ENCODE data around the gene PAIP2. TPM values are rescaled to one million over a fixed set of nuclear protein-coding genes. Genes with fewer than 3 reads are reported as not detected.
"Not testable (repeated sequence)": the region's sequence is repeated elsewhere in the genome, so short reads cannot be mapped to it uniquely, and the experiment has no call there.

PAIP2 gene
- total and polyA plus RNA-seq, 2 experiments from 2014 or later, result 93.1 to 220 TPM

- no peak for TF ChIP-seq CTCF (IDR thresholded peaks at IDR 0.05; ENCODE audit: low read depth, low read length)
- Histone ChIP-seq H3K36me3 (peaks cover 5% of the 10 kb centered on the region), H3K9me3 (ENCODE audit: low read depth) (no peaks in the 10 kb centered on the region), H3K27me3 (no peaks in the 10 kb centered on the region), H3K4me1 (ENCODE audit: low read depth) (no peaks in the 10 kb centered on the region), H3K4me3 (no peak overlapping the region), H3K27ac (no peak overlapping the region)
- DNase-seq (ENCODE audit: low read depth in 1 of 2, low spot score in 1 of 2), result no peak
These were observed 12.5 kb downstream of the PAIP2 start for GRCh38 chr5:139354186-139354585.

GRCh38 chr5:139355900-139356299 is 14.2 kb downstream of the PAIP2 start:
- not testable (repeated sequence) for H3K9me3 ChIP-seq (ENCODE audit: low read depth); DNase-seq (ENCODE audit: low read depth in 1 of 2, low spot score in 1 of 2); H3K27me3 ChIP-seq; H3K27ac ChIP-seq; H3K4me3 ChIP-seq; H3K4me1 ChIP-seq (ENCODE audit: low read depth); H3K36me3 ChIP-seq

- Histone ChIP-seq H3K4me1 (ENCODE audit: low read depth) (no peaks in the 10 kb centered on the region), H3K9me3 (ENCODE audit: low read depth) (no peaks in the 10 kb centered on the region), H3K4me3 (no peak overlapping the region), H3K27me3 (no peaks in the 10 kb centered on the region), H3K36me3 (peaks cover 5% of the 10 kb centered on the region), H3K27ac (no peak overlapping the region)
- TF ChIP-seq CTCF (IDR thresholded peaks at IDR 0.05; ENCODE audit: low read depth, low read length), result no peak
- no peak for DNase-seq (ENCODE audit: low read depth in 1 of 2, low spot score in 1 of 2)
These were observed 16.4 kb downstream of the PAIP2 start for GRCh38 chr5:139358064-139358463.

GRCh38 chr5:139360384-139360783 is 18.7 kb downstream of the PAIP2 start:
- no peak for DNase-seq (ENCODE audit: low read depth in 1 of 2, low spot score in 1 of 2)

GRCh38 chr5:139361835-139362429 is 20.3 kb downstream of the PAIP2 start:
- H3K36me3 ChIP-seq, result peaks cover 31% of the 10 kb centered on the region
- no peaks in the 10 kb centered on the region for H3K27me3 ChIP-seq
- H3K4me3 ChIP-seq, result no peak overlapping the region
- TF ChIP-seq CTCF (IDR thresholded peaks at IDR 0.05; ENCODE audit: low read depth, low read length), result no peak
- H3K4me1 ChIP-seq (ENCODE audit: low read depth), result no peaks in the 10 kb centered on the region
- H3K27ac ChIP-seq, result peak overlapping the region; percentile 1
- DNase-seq (ENCODE audit: low read depth in 1 of 2, low spot score in 1 of 2), result no peak
- no peaks in the 10 kb centered on the region for H3K9me3 ChIP-seq (ENCODE audit: low read depth)

More at GRCh38 chr5:139360384-139360783, 18.7 kb downstream of the PAIP2 start:
- no peak for TF ChIP-seq CTCF (IDR thresholded peaks at IDR 0.05; ENCODE audit: low read depth, low read length)
- H3K9me3 ChIP-seq (ENCODE audit: low read depth), result no peaks in the 10 kb centered on the region
- no peak overlapping the region for H3K4me3 ChIP-seq
- peaks cover 17% of the 10 kb centered on the region for H3K36me3 ChIP-seq
- no peak overlapping the region for H3K27ac ChIP-seq
- H3K27me3 ChIP-seq, result no peaks in the 10 kb centered on the region
- no peaks in the 10 kb centered on the region for H3K4me1 ChIP-seq (ENCODE audit: low read depth)

GRCh38 chr5:139363937-139364336 is 22.3 kb downstream of the PAIP2 start:
- Histone ChIP-seq H3K36me3 (peaks cover 40% of the 10 kb centered on the region), H3K4me1 (ENCODE audit: low read depth) (no peaks in the 10 kb centered on the region), H3K27ac (no peak overlapping the region), H3K9me3 (ENCODE audit: low read depth) (no peaks in the 10 kb centered on the region), H3K27me3 (no peaks in the 10 kb centered on the region), H3K4me3 (no peak overlapping the region)
- TF ChIP-seq CTCF (IDR thresholded peaks at IDR 0.05; ENCODE audit: low read depth, low read length), result no peak
- DNase-seq (ENCODE audit: low read depth in 1 of 2, low spot score in 1 of 2), result no peak

Measured in cardiac muscle cell (in vitro differentiated cells and primary cell).